ENCODE data around the gene KIF23.

Gene KIF23

DNA sequence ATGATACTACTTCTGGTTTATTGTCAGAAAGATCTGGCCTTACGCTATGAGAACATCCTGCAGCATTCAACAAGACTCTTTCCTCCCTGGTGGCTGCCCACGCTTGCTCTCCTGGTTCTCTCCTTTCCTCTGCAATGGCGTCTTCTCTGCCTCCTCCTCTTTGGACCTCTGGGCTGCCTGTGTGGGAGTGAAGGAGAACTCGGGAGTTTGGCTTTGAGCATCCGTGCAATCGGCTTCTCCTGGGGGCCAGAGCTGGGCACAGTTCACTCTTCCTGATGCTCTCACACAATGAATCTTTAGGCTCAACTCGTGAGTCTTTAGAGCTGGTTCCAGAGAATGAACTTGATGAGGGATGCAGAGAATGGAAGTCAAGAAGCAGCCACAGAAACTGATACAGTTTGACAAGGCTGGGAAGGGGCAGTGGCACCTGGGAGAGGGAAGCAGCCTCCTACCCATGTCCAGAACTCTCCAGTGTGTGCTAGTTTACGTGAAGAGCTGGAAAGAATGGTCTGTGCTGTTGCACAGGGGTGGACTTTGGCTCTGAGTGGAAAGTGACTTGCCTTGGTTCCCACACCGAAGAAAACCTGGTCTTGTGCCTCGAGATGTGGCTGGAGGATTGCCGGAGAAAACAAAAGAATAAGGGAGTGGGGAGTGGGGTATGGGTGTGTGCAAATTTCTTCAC lies 76.3 kb downstream of the KIF23 start:
- DNase-seq (ENCODE audit: low spot score): no peak
- in situ Hi-C loops (cut with MboI; ENCODE audit: low pct_unique_long_range_greater_than_20kb, low sequenced_read_pairs, unreplicated experiment): loop anchor here (25.0 kb wide), 1 partner anchor 1222 kb away; no protein-coding TSS in a partner anchor
- TF ChIP-seq, protein P1, sequence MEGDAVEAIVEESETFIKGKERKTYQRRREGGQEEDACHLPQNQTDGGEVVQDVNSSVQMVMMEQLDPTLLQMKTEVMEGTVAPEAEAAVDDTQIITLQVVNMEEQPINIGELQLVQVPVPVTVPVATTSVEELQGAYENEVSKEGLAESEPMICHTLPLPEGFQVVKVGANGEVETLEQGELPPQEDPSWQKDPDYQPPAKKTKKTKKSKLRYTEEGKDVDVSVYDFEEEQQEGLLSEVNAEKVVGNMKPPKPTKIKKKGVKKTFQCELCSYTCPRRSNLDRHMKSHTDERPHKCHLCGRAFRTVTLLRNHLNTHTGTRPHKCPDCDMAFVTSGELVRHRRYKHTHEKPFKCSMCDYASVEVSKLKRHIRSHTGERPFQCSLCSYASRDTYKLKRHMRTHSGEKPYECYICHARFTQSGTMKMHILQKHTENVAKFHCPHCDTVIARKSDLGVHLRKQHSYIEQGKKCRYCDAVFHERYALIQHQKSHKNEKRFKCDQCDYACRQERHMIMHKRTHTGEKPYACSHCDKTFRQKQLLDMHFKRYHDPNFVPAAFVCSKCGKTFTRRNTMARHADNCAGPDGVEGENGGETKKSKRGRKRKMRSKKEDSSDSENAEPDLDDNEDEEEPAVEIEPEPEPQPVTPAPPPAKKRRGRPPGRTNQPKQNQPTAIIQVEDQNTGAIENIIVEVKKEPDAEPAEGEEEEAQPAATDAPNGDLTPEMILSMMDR (IDR thresholded peaks at IDR 0.05; ENCODE audit: extremely low read depth, insufficient read depth, missing control alignments): no peak

DNA sequence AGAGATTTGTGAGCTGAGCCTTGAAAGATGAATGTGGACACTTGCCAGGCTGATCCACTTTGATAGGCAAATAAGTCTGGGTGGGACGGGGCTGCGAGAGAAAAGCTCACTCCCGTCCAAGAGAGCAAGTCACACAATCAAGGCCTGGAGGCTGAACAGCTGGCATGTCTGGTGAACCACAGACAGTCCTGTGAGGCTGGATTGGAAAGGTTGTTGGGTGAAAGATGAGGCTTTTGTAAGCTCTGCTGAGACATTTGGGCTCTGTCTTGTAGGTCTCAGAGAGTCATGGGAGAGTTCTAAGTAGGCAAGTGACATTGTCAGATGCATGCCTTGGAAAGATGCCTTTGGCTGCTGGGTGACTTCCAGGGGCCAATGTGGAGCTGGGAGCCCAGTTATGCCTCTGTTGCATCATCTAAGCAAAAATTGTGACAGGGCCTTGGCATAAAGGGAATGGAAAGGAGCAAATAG lies 76.9 kb downstream of the KIF23 start:
- DNase-seq (ENCODE audit: low spot score): no peak
- TF ChIP-seq, protein P1 (IDR thresholded peaks at IDR 0.05; ENCODE audit: extremely low read depth, insufficient read depth, missing control alignments): no peak
- in situ Hi-C loops (cut with MboI; ENCODE audit: low pct_unique_long_range_greater_than_20kb, low sequenced_read_pairs, unreplicated experiment): loop anchor here (25.0 kb wide), 1 partner anchor 1221 kb away; no protein-coding TSS in a partner anchor

DNA sequence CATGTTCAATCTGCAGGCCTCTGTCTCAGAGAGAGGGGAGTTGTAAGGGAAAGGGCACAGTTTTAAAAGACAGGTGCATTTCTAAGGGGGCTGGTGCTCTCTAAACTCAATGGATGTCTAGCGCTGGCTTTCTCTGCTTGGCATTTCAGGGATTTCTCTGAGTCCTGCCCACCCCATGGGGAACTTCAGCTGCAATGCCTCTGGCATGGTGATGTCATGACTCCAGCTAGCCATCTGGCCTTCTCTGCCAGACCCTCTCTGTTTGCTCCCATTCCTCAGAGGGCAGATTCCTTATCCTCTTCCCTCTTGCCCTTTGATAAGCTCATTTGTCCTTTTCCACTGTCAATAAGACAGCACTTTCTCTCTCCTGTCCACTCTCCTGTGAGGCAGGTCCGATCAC lies 79.3 kb downstream of the KIF23 start:
- no peak for DNase-seq (ENCODE audit: low spot score)
- TF ChIP-seq, protein P1 (IDR thresholded peaks at IDR 0.05; ENCODE audit: extremely low read depth, insufficient read depth, missing control alignments): no peak
- in situ Hi-C loops (cut with MboI; ENCODE audit: low pct_unique_long_range_greater_than_20kb, low sequenced_read_pairs, unreplicated experiment): loop anchor here (25.0 kb wide), 1 partner anchor 1219 kb away; no protein-coding TSS in a partner anchor

DNA sequence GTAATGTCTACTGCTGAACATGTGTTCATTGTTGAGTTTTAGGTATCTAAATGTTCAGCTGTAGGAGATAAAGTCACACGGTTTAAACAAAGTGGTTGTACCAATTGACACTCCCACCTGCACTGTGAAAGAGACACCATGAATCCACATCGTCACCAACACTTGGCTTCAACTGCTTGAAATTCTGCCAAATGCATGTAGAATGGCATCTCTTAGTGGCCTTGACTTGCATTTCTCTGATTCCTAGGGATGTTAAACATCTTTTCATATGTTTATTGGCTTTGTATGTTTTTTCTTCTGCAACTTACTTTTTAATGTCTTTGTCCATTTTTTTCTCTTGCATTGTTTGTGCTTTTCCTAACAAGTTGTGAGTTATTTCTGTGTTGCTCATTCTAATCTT lies 81.9 kb downstream of the KIF23 start:
- no peak for DNase-seq (ENCODE audit: low spot score)
- in situ Hi-C loops (cut with MboI; ENCODE audit: low pct_unique_long_range_greater_than_20kb, low sequenced_read_pairs, unreplicated experiment): loop anchor here (25.0 kb wide), 1 partner anchor 1216 kb away; no protein-coding TSS in a partner anchor
- TF ChIP-seq, protein P1 (IDR thresholded peaks at IDR 0.05; ENCODE audit: extremely low read depth, insufficient read depth, missing control alignments): no peak

DNA sequence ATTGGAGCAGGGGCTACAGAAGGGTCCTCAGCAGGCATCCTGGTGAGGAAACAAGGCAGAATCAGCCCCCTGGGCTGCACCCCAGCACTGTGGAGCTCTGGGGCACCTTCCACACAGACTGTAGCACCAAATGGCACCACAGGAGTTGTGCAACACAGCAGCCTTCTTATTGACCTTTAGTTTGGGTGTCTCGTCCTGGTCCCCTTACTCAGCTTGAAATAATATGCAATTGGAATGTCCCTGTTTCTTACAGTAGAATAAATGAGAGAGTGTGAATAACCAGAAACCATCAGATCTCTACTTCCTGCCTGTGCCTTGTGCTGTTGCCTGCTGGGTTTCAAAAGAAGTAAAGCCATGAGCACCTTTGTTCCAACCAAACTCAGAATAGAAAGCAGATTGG lies 82.9 kb downstream of the KIF23 start:
- TF ChIP-seq, protein P1 (IDR thresholded peaks at IDR 0.05; ENCODE audit: extremely low read depth, insufficient read depth, missing control alignments): no peak
- no peak for DNase-seq (ENCODE audit: low spot score)
- in situ Hi-C loops (cut with MboI; ENCODE audit: low pct_unique_long_range_greater_than_20kb, low sequenced_read_pairs, unreplicated experiment): loop anchor here (25.0 kb wide), 1 partner anchor 1215 kb away; no protein-coding TSS in a partner anchor

DNA sequence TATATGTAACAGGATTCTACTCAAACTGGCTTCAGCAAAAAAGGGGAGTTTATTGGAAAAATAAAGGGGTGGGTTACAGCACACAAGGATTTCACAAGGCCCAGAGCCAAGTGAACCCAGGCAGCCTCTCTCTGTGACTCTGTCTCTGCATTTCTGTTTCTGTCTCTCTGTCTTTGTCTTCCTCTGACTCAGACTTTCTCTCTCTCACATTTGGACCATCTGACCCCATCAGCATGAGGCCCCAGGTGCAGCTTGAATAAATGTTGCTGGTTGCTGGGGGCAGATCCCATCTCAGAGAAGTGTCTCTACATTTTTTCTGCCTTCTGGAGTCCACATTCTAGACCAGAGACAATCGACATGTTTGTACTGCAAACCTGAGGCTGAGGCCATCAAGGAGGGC lies 83.5 kb downstream of the KIF23 start:
- DNase-seq (ENCODE audit: low spot score): no peak
- in situ Hi-C loops (cut with MboI; ENCODE audit: low pct_unique_long_range_greater_than_20kb, low sequenced_read_pairs, unreplicated experiment): loop anchor here (25.0 kb wide), 1 partner anchor 1215 kb away; no protein-coding TSS in a partner anchor
- TF ChIP-seq, protein P1 (IDR thresholded peaks at IDR 0.05; ENCODE audit: extremely low read depth, insufficient read depth, missing control alignments): no peak
